Neural progenitor cell (in vitro differentiated cells): Measurements from ENCODE around the gene MAMSTR.

ENCODE experiments used
- CTCF ChIP-seq: fragments of 200-600 bp; sonication (generic); IDR thresholded peaks from 2 replicates; pipeline ENCODE4 v1.5.1; 2017; ENCODE audit warnings: antibody characterized with exemption, mild to moderate bottlenecking
- EZH2phosphoT487 ChIP-seq: fragments of 200-600 bp; sonication (generic); IDR thresholded peaks from 2 replicates; pipeline ENCODE4 v1.6.1; 2017; ENCODE audit warnings: antibody characterized with exemption

DNA sequence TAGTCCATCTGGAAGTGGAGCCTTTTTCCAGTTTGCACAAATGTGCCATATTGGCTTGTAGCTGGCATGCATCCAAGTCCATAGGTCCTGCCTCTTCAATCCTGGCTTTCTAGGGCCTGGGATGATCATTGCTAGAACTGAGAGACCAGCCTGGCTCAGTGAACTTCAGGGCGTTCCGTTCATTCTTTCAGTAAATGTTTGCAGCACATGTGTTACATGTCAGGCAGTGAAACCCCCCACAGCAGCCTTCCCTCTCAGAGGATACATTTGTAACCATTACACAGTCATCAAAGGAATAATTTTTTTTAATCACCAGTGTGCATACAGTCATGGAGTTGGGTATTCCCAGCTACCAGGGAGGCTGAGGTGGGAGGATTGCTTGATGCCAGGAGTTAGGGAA is 14.1 kb downstream of the MAMSTR start:
- no peak for TF ChIP-seq CTCF
- TF ChIP-seq EZH2phosphoT487: no peak
